A549 (cell line): ENCODE data around the gene GNB1L. TPM values are rescaled to one million over a fixed set of nuclear protein-coding genes. Genes with fewer than 3 reads are reported as not detected.
A peak's percentile ranks its signal among the peaks of the same experiment; 100 is the strongest.

ENCODE experiments used
- ATAC-seq, 2 experiments: fragments of 200-7000 bp in 1 of 2; fragments of >200 bp in 1 of 2; cut with Nextera tagmentation in 1 of 2; cut with Tn5 transposase in 1 of 2; 3 replicates each; pipeline versions ENCODE4 v1.8.0 to v1.9.1; 2018 to 2020; ENCODE audit warnings: mild to moderate bottlenecking in 1 of 2, moderate library complexity in 1 of 2
- CTCF ChIA-PET: fragments of 300-600 bp; sonication (Branson Sonifier 250); formaldehyde crosslinking; extraction: SDS; loops from one replicate; lab custom pipeline; 2021; ENCODE audit warnings: antibody characterized with exemption, inconsistent platforms; lab: Yijun Ruan, JAX
- POLR2A ChIA-PET: fragments of 350-600 bp; formaldehyde crosslinking; extraction: SDS; loops from one replicate; lab custom pipeline; 2021; ENCODE audit warnings: antibody characterized with exemption, inconsistent platforms; lab: Yijun Ruan, JAX
- DNase-seq, 2 experiments: peaks; one replicate each; pipeline versions ENCODE4 v3.0.0 to v3.0.0-alpha.2; 2011 to 2016; ENCODE audit warnings: low read depth in 1 of 2, low spot score in 1 of 2
- FAIRE-seq: peaks from 2 replicates; lab custom pipeline; 2011; peaks lifted over from hg19 to GRCh38; lab: Jason Lieb, UNC
- H3K27ac ChIP-seq, 2 experiments: fragments of >200 bp; sonication (Bioruptor Twin); formaldehyde crosslinking; 3 replicates each; pipeline ENCODE4 v1.5.1; 2016 to 2017
- H3K4me1 ChIP-seq: fragments of >200 bp; sonication (Bioruptor Twin); formaldehyde crosslinking; 3 replicates; pipeline ENCODE4 v1.6.1; 2016
- H3K4me2 ChIP-seq: fragments of >200 bp; sonication (Bioruptor Twin); formaldehyde crosslinking; 3 replicates; pipeline ENCODE4 v1.6.1; 2016
- H3K4me3 ChIP-seq: fragments of >200 bp; sonication (Bioruptor Twin); formaldehyde crosslinking; 3 replicates; pipeline ENCODE4 v1.5.1; 2016
- H3K9me3 ChIP-seq: fragments of >200 bp; sonication (Bioruptor Twin); formaldehyde crosslinking; 3 replicates; pipeline ENCODE4 v1.6.1; 2016
- CBX2 ChIP-seq: fragments of 200-600 bp; sonication (generic); IDR thresholded peaks from 2 replicates; pipeline ENCODE4 v1.6.1; 2016; ENCODE audit warnings: low read depth, mild to moderate bottlenecking, borderline replicate concordance
- CBX8 ChIP-seq: fragments of 200-600 bp; sonication (generic); IDR thresholded peaks from 2 replicates; pipeline ENCODE4 v1.6.1; 2016
- CEBPB ChIP-seq, 2 experiments: fragments of >200 bp in 1 of 2; sonication (Bioruptor Twin) in 1 of 2; formaldehyde crosslinking in 1 of 2; IDR thresholded peaks; 2 replicates each; pipeline ENCODE4 v1.6.1; 2012 to 2016
- CHD2 ChIP-seq: fragments of 150-350 bp; IDR thresholded peaks from 2 replicates; pipeline ENCODE4 v1.6.1; 2014; ENCODE audit warnings: low read length; ENCODE audit not compliant: partially characterized antibody
- CTCF ChIP-seq: fragments of >200 bp; sonication (Bioruptor Twin); formaldehyde crosslinking; IDR thresholded peaks from 3 replicates; pipeline ENCODE4 v1.5.1; 2016
- ELK1 ChIP-seq: fragments of 150-350 bp; IDR thresholded peaks from 2 replicates; pipeline ENCODE4 v1.6.1; 2014; ENCODE audit warnings: low read depth, mild to moderate bottlenecking, low read length
- EP300 ChIP-seq, 2 experiments: fragments of >200 bp; sonication (Bioruptor Twin); formaldehyde crosslinking; IDR thresholded peaks; 2 replicates in 1 of 2; 3 replicates in 1 of 2; pipeline ENCODE4 v1.6.1; 2016 to 2017
- HES2 ChIP-seq: fragments of >200 bp; sonication (Bioruptor Twin); formaldehyde crosslinking; IDR thresholded peaks from 2 replicates; pipeline ENCODE4 v1.6.1; 2016
- JUN ChIP-seq, 2 experiments: fragments of >200 bp; sonication (Bioruptor Twin); formaldehyde crosslinking; IDR thresholded peaks; 2 replicates in 1 of 2; 3 replicates in 1 of 2; pipeline ENCODE4 v1.6.1; 2016 to 2017
- KDM1A ChIP-seq: fragments of 200-600 bp; sonication (generic); IDR thresholded peaks from 2 replicates; pipeline ENCODE4 v1.6.1; 2016; ENCODE audit warnings: low read depth, mild to moderate bottlenecking
- KDM5A ChIP-seq: fragments of 200-600 bp; sonication (generic); IDR thresholded peaks from 2 replicates; pipeline ENCODE4 v1.6.1; 2016; ENCODE audit warnings: antibody characterized with exemption, mild to moderate bottlenecking
- POLR2A ChIP-seq: IDR thresholded peaks from 2 replicates; pipeline ENCODE4 v1.6.1; 2012; ENCODE audit warnings: mild to moderate bottlenecking, low read length
- RAD21 ChIP-seq, 2 experiments: fragments of >200 bp in 1 of 2; sonication (Bioruptor Twin) in 1 of 2; formaldehyde crosslinking in 1 of 2; IDR thresholded peaks in 1 of 2; conservative IDR thresholded peaks in 1 of 2; 2 replicates in 1 of 2; 3 replicates in 1 of 2; pipeline ENCODE4 v1.6.1; 2012 to 2018; ENCODE audit warnings: inconsistent platforms in 1 of 2
- REST ChIP-seq: fragments of 200-600 bp; sonication (generic); IDR thresholded peaks from 2 replicates; pipeline ENCODE4 v1.6.1; 2016; ENCODE audit warnings: antibody characterized with exemption, mild to moderate bottlenecking, moderate library complexity
- RNF2 ChIP-seq: fragments of 200-600 bp; sonication (generic); IDR thresholded peaks from 2 replicates; pipeline ENCODE4 v1.6.1; 2016; ENCODE audit warnings: low read depth, mild to moderate bottlenecking, antibody characterized with exemption, moderate library complexity, borderline replicate concordance
- SMC3 ChIP-seq: fragments of >200 bp; sonication (Bioruptor Twin); formaldehyde crosslinking; IDR thresholded peaks from 3 replicates; pipeline ENCODE4 v1.6.1; 2018; ENCODE audit warnings: inconsistent platforms
- TFCP2L1 ChIP-seq: fragments of 250-450 bp; sonication (Bioruptor Pico); IDR thresholded peaks from 2 replicates; pipeline ENCODE4 v1.5.0; 2021; ENCODE audit warnings: mild to moderate bottlenecking
- TP53 ChIP-seq: fragments of 250-450 bp; sonication (Bioruptor Pico); IDR thresholded peaks from 2 replicates; pipeline ENCODE4 v1.5.0; 2021; ENCODE audit warnings: mild to moderate bottlenecking, moderate library complexity
- ZC3H11A ChIP-seq: fragments of 450-650 bp; IDR thresholded peaks from 2 replicates; pipeline ENCODE4 v1.6.1; 2014; ENCODE audit warnings: antibody characterized with exemption, mild to moderate bottlenecking
- ZFP36 ChIP-seq: fragments of 450-650 bp; IDR thresholded peaks from 2 replicates; pipeline ENCODE4 v1.6.1; 2014; ENCODE audit warnings: borderline replicate concordance; ENCODE audit not compliant: partially characterized antibody
- ZNF302 ChIP-seq: fragments of 250-450 bp; sonication (Bioruptor Pico); IDR thresholded peaks from 2 replicates; pipeline ENCODE4 v1.9.0; 2021; ENCODE audit warnings: inconsistent platforms, mild to moderate bottlenecking, moderate library complexity
- ZSCAN20 ChIP-seq: fragments of 250-450 bp; sonication (Bioruptor Pico); IDR thresholded peaks from 2 replicates; pipeline ENCODE4 v1.8.0; 2022; ENCODE audit warnings: mild to moderate bottlenecking, moderate library complexity
- WGBS: methylation state at CpG from one replicate; pipeline ENCODE4 v1.1.6; 2017; ENCODE audit errors: missing lambda C conversion rate; 5-methylcytosine and 5-hydroxymethylcytosine counted together
- polyA plus RNA-seq, 4 experiments: library from polyadenylated mRNA; depleted of rRNA in 3 of 4; stranded (reverse); fragments of >200 nt; fragmentation: RNase III in 1 of 4; extraction: RNeasy Plus Mini Kit Qiagen cat#74134 plus additional on column Dnase treatment in 1 of 4; gene quantifications; 2 replicates in 3 of 4; 3 replicates in 1 of 4; pipeline ENCODE4 v1.2.3, GENCODE V29; 2011 to 2017

Gene GNB1L
- polyA plus RNA-seq, 2 of the 4 experiments (the other 2 are of a cell fraction) = 1.8 to 10.3 TPM

- Histone ChIP-seq H3K4me1 (peaks cover 18% of the 10 kb centered on the region), H3K4me2 (no peak overlapping the region), H3K27ac (no peak overlapping the region), H3K9me3 (no peaks in the 10 kb centered on the region), H3K4me3 (no peak overlapping the region)
- ChIA-PET POLR2A (no interaction called here), CTCF (interaction anchor here (4.7 to 11.1 kb wide), 2 partner anchors 10 to 16 kb away, joined by 32 to 86 read pairs; no protein-coding TSS in a partner anchor)
- TF ChIP-seq ELK1 (no peak), SMC3 (no peak), RAD21 (conservative IDR thresholded peaks at IDR 0.05 in 1 of 2, IDR thresholded peaks at IDR 0.05 in 1 of 2) (no peak), JUN (IDR thresholded peaks at IDR 0.05) (no peak), POLR2A (no peak), CBX2 (no peak), EP300 (IDR thresholded peaks at IDR 0.05) (no peak), RNF2 (no peak), CBX8 (no peak), ZSCAN20 (no peak), CEBPB (IDR thresholded peaks at IDR 0.05) (no peak), ZNF302 (CRISPR knock-in tag) (no peak), TFCP2L1 (CRISPR knock-in tag) (no peak), HES2 (no peak), ZFP36 (no peak), CTCF (no peak)
- FAIRE-seq (no peak), DNase-seq (no peak), ATAC-seq (no peak)
- WGBS = no CpG with 5 or more reads among the region's 13 CpGs
Measured at GRCh38 chr22:19746726-19747125, 107.9 kb downstream of the GNB1L start.

- DNase-seq = no peak
- H3K4me3 ChIP-seq = no peak overlapping the region
- H3K9me3 ChIP-seq = no peaks in the 10 kb centered on the region
- no peak overlapping the region for H3K4me2 ChIP-seq
- no peak for TF ChIP-seq ZC3H11A
- no peak for TF ChIP-seq POLR2A
- no peak for TF ChIP-seq CBX8
- TF ChIP-seq REST = no peak
- TF ChIP-seq KDM5A = no peak
- TF ChIP-seq KDM1A = no peak
- TF ChIP-seq CHD2 = no peak
- TF ChIP-seq TP53 (CRISPR knock-in tag) = no peak
- TF ChIP-seq, all 56 proteins: peak for 0
- ATAC-seq (no peak), FAIRE-seq (no peak)
- peak overlapping the region in 1 of 2 experiments; percentile 38; a peak in 1 of 6 replicates for H3K27ac ChIP-seq
- WGBS = 78% methylated on average over 14 of the region's 24 CpGs
- peaks cover 6% of the 10 kb centered on the region; the same call in 2 of the 3 replicates for H3K4me1 ChIP-seq
- ChIA-PET CTCF (interaction anchor here (0.9 to 11.1 kb wide), 4 partner anchors 12 to 207 kb away, joined by 3 to 86 read pairs (median 18); no protein-coding TSS in a partner anchor), POLR2A (no interaction called here)
Measured at GRCh38 chr22:19745155-19746101, 109.2 kb downstream of the GNB1L start.
